ENCODE data around the gene ADAMTSL3.

DNA sequence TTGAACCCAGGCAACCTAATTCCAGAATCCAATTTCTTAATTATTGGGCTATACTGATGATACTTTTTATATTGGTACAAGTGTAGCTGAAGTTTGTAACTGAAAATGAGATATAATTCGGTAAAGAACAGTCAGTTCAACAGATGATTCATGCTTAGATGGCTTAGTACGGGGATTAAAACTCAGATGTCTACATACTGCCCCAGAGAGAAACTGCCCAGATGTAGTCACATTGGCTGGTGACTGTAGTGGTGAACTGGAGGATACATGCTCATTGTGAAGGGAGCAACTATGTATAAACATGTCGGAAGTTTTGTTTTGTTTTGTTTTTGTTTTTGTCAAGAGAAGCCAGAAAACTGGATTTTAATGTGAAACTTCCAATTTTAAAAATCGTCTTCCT lies 179.6 kb downstream of the ADAMTSL3 start:
- no peak for TF ChIP-seq POLR2A (IDR thresholded peaks at IDR 0.05)
- TF ChIP-seq, protein P1, sequence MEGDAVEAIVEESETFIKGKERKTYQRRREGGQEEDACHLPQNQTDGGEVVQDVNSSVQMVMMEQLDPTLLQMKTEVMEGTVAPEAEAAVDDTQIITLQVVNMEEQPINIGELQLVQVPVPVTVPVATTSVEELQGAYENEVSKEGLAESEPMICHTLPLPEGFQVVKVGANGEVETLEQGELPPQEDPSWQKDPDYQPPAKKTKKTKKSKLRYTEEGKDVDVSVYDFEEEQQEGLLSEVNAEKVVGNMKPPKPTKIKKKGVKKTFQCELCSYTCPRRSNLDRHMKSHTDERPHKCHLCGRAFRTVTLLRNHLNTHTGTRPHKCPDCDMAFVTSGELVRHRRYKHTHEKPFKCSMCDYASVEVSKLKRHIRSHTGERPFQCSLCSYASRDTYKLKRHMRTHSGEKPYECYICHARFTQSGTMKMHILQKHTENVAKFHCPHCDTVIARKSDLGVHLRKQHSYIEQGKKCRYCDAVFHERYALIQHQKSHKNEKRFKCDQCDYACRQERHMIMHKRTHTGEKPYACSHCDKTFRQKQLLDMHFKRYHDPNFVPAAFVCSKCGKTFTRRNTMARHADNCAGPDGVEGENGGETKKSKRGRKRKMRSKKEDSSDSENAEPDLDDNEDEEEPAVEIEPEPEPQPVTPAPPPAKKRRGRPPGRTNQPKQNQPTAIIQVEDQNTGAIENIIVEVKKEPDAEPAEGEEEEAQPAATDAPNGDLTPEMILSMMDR (IDR thresholded peaks at IDR 0.05): no peak

All from lower leg skin (tissue), 3 donors.